ENCODE data around the gene SLTM.

GRCh38 chr15:58924327-58924726 lies 9.2 kb downstream of the SLTM start:
- TF ChIP-seq CTCF (IDR thresholded peaks at IDR 0.05; ENCODE audit: insufficient read depth, low read depth, low read length) (no peak), EZH2 (IDR thresholded peaks at IDR 0.05; ENCODE audit: insufficient read depth, low read length) (no peak)
